GM12878 (cell line): ENCODE results near the gene ACVR2A.

Experiments used
- EGR1 ChIP-seq, 2 experiments: IDR thresholded peaks; 1 replicate in 1 of 2; 2 replicates in 1 of 2; pipeline ENCODE4 v1.6.1; 2011 to 2012; ENCODE audit warnings: low read depth in 2 of 2, low read length in 2 of 2, borderline replicate concordance in 1 of 2, mild to moderate bottlenecking in 1 of 2, moderate library complexity in 1 of 2
- EP300 ChIP-seq, 2 experiments: fragments of 150-350 bp in 1 of 2; IDR thresholded peaks; 2 replicates each; pipeline ENCODE4 v1.6.1; 2011 to 2012; ENCODE audit warnings: low read depth in 2 of 2, low read length in 2 of 2, borderline replicate concordance in 1 of 2, improper control_type of control experiment in 1 of 2, inconsistent platforms in 1 of 2; ENCODE audit not compliant: control insufficient read depth in 1 of 2
- ETV6 ChIP-seq, 2 experiments: fragments of 450-650 bp in 1 of 2; IDR thresholded peaks in 1 of 2; conservative IDR thresholded peaks in 1 of 2; 2 replicates each; pipeline ENCODE4 v1.6.1; 2014; ENCODE audit warnings: antibody characterized with exemption in 1 of 2, borderline replicate concordance in 1 of 2, low read depth in 1 of 2, mild to moderate bottlenecking in 1 of 2, moderate library complexity in 1 of 2
- FOXK2 ChIP-seq: fragments of 450-650 bp; IDR thresholded peaks from 2 replicates; pipeline ENCODE4 v1.6.1; 2017; ENCODE audit warnings: mild to moderate bottlenecking, moderate library complexity
- GABPA ChIP-seq: IDR thresholded peaks from 2 replicates; pipeline ENCODE4 v1.6.1; 2014; ENCODE audit warnings: antibody characterized with exemption, low read depth, mild to moderate bottlenecking, inconsistent platforms
- JUNB ChIP-seq: IDR thresholded peaks from 2 replicates; pipeline ENCODE4 v1.6.1; 2016; ENCODE audit warnings: antibody characterized with exemption, mild to moderate bottlenecking
- NFYB ChIP-seq: IDR thresholded peaks from 2 replicates; pipeline ENCODE4 v1.6.1; 2011; ENCODE audit warnings: low read depth, mild to moderate bottlenecking, low read length, improper control_type of control experiment, moderate library complexity; ENCODE audit not compliant: insufficient read depth
- NR2C2 ChIP-seq: IDR thresholded peaks from 2 replicates; pipeline ENCODE4 v1.6.1; 2011; ENCODE audit warnings: borderline replicate concordance, low read depth; ENCODE audit not compliant: control insufficient read depth, insufficient read length
- TF ChIP-seq, protein P1 (sequence below), 3 experiments: IDR thresholded peaks in 2 of 3; conservative IDR thresholded peaks in 1 of 3; 2 replicates each; pipeline ENCODE4 v1.5.1; 2011; ENCODE audit warnings: low read depth in 3 of 3, low read length in 3 of 3, mild to moderate bottlenecking in 3 of 3, control low read depth in 2 of 3, moderate library complexity in 2 of 3, inconsistent platforms in 1 of 3, mixed read lengths in 1 of 3; ENCODE audit not compliant: control insufficient read depth in 2 of 3, insufficient read depth in 1 of 3; ENCODE audit errors: extremely low read depth in 1 of 3
- TF ChIP-seq, protein P2 (sequence below): IDR thresholded peaks from 2 replicates; pipeline ENCODE4 v1.6.1; 2011; ENCODE audit warnings: borderline replicate concordance, low read depth, mild to moderate bottlenecking, moderate library complexity, mixed read lengths, low read length; ENCODE audit not compliant: insufficient read depth; ENCODE audit errors: extremely low read length
- TF ChIP-seq, protein P3 (sequence below): IDR thresholded peaks from 2 replicates; pipeline ENCODE4 v1.6.1; 2011; ENCODE audit warnings: low read depth, mild to moderate bottlenecking, low read length, moderate library complexity, borderline replicate concordance; ENCODE audit errors: extremely low read depth
- TF ChIP-seq, protein P4 (sequence below): fragments of 450-650 bp; IDR thresholded peaks from 2 replicates; pipeline ENCODE4 v1.6.1; 2017; ENCODE audit warnings: mild to moderate bottlenecking, moderate library complexity

DNA sequence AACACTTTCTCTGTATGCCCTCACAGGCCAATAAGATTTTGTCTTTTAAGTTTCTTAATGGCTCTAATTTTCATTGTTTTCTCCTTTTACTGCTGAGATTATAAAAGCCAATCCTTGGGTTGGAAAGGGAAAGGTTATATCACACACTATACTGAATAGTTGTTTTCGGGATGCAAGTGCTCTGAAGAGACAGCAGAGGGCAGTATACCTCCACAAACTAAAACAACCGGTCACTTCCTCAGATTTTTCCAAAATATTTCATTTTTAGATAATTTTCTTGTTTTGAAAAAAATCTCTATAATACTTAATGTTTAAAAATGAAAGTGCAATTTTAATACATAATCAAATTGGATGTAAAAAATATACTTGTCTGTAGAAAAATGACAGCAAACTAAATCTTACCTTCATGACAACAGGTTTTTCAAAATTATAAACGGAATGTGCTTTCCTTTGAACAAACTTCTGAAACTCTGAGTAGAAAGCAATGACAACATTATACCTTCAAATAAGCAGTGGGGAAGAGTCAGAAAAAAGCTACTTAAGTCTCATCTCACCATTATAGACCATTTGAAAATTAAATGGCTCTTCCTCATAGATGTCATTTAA, 93.0 kb downstream of the ACVR2A start:
- no peak for TF ChIP-seq FOXK2
- no peak for TF ChIP-seq GABPA
- TF ChIP-seq JUNB, result no peak
- TF ChIP-seq, protein P1, sequence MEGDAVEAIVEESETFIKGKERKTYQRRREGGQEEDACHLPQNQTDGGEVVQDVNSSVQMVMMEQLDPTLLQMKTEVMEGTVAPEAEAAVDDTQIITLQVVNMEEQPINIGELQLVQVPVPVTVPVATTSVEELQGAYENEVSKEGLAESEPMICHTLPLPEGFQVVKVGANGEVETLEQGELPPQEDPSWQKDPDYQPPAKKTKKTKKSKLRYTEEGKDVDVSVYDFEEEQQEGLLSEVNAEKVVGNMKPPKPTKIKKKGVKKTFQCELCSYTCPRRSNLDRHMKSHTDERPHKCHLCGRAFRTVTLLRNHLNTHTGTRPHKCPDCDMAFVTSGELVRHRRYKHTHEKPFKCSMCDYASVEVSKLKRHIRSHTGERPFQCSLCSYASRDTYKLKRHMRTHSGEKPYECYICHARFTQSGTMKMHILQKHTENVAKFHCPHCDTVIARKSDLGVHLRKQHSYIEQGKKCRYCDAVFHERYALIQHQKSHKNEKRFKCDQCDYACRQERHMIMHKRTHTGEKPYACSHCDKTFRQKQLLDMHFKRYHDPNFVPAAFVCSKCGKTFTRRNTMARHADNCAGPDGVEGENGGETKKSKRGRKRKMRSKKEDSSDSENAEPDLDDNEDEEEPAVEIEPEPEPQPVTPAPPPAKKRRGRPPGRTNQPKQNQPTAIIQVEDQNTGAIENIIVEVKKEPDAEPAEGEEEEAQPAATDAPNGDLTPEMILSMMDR (IDR thresholded peaks at IDR 0.05 in 2 of 3, conservative IDR thresholded peaks at IDR 0.05 in 1 of 3; ENCODE audit: control insufficient read depth in 2 of 3, extremely low read depth in 1 of 3, insufficient read depth in 1 of 3, low read depth in 3 of 3, low read length in 3 of 3), result peak; percentile 75 to 80 (median 79)
- TF ChIP-seq EGR1 (IDR thresholded peaks at IDR 0.05; ENCODE audit: borderline replicate concordance in 1 of 2, low read depth in 2 of 2, low read length in 2 of 2), result no peak
- TF ChIP-seq, protein P2, sequence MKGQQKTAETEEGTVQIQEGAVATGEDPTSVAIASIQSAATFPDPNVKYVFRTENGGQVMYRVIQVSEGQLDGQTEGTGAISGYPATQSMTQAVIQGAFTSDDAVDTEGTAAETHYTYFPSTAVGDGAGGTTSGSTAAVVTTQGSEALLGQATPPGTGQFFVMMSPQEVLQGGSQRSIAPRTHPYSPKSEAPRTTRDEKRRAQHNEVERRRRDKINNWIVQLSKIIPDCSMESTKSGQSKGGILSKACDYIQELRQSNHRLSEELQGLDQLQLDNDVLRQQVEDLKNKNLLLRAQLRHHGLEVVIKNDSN, result no peak
- TF ChIP-seq, protein P3, sequence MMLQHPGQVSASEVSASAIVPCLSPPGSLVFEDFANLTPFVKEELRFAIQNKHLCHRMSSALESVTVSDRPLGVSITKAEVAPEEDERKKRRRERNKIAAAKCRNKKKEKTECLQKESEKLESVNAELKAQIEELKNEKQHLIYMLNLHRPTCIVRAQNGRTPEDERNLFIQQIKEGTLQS, result no peak
- no peak for TF ChIP-seq EP300 (IDR thresholded peaks at IDR 0.05; ENCODE audit: borderline replicate concordance in 1 of 2, control insufficient read depth in 1 of 2, low read depth in 2 of 2, low read length in 2 of 2)
- TF ChIP-seq NFYB, result no peak
- TF ChIP-seq, protein P4, sequence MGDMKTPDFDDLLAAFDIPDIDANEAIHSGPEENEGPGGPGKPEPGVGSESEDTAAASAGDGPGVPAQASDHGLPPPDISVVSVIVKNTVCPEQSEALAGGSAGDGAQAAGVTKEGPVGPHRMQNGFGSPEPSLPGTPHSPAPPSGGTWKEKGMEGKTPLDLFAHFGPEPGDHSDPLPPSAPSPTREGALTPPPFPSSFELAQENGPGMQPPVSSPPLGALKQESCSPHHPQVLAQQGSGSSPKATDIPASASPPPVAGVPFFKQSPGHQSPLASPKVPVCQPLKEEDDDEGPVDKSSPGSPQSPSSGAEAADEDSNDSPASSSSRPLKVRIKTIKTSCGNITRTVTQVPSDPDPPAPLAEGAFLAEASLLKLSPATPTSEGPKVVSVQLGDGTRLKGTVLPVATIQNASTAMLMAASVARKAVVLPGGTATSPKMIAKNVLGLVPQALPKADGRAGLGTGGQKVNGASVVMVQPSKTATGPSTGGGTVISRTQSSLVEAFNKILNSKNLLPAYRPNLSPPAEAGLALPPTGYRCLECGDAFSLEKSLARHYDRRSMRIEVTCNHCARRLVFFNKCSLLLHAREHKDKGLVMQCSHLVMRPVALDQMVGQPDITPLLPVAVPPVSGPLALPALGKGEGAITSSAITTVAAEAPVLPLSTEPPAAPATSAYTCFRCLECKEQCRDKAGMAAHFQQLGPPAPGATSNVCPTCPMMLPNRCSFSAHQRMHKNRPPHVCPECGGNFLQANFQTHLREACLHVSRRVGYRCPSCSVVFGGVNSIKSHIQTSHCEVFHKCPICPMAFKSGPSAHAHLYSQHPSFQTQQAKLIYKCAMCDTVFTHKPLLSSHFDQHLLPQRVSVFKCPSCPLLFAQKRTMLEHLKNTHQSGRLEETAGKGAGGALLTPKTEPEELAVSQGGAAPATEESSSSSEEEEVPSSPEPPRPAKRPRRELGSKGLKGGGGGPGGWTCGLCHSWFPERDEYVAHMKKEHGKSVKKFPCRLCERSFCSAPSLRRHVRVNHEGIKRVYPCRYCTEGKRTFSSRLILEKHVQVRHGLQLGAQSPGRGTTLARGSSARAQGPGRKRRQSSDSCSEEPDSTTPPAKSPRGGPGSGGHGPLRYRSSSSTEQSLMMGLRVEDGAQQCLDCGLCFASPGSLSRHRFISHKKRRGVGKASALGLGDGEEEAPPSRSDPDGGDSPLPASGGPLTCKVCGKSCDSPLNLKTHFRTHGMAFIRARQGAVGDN, result no peak
- no peak for TF ChIP-seq ETV6 (conservative IDR thresholded peaks at IDR 0.05 in 1 of 2, IDR thresholded peaks at IDR 0.05 in 1 of 2; ENCODE audit: borderline replicate concordance in 1 of 2, low read depth in 1 of 2)
- no peak for TF ChIP-seq NR2C2
